Urothelium cell line (cell line): Measurements from ENCODE around the gene ZNF423.

Source experiments
- DNase-seq: peaks from one replicate; pipeline ENCODE4 v3.0.0; 2011; ENCODE audit warnings: low spot score, mixed read lengths
- FAIRE-seq: peaks from 2 replicates; lab custom pipeline; 2011; peaks lifted over from hg19 to GRCh38; lab: Jason Lieb, UNC

ZNF423 gene

GRCh38 chr16:49505556-49505955 is 350.4 kb downstream of the ZNF423 start:
- DNase-seq: no peak
- FAIRE-seq: peak; percentile 17

- FAIRE-seq (no peak), DNase-seq (no peak)
Observed at GRCh38 chr16:49504626-49505025, 351.3 kb downstream of the ZNF423 start.

- DNase-seq (no peak), FAIRE-seq (no peak)
Observed at GRCh38 chr16:49504023-49504364, 351.9 kb downstream of the ZNF423 start.

- DNase-seq (no peak), FAIRE-seq (no peak)
Observed at GRCh38 chr16:49503256-49504022, 352.5 kb downstream of the ZNF423 start.

GRCh38 chr16:49502136-49502881 is 353.6 kb downstream of the ZNF423 start:
- FAIRE-seq (no peak), DNase-seq (no peak)

GRCh38 chr16:49499869-49500610 is 355.9 kb downstream of the ZNF423 start:
- DNase-seq (no peak), FAIRE-seq (no peak)

- no peak for DNase-seq
- no peak for FAIRE-seq
Observed at GRCh38 chr16:49499414-49499785, 356.5 kb downstream of the ZNF423 start.

GRCh38 chr16:49498666-49499413 is 357.1 kb downstream of the ZNF423 start:
- FAIRE-seq: no peak

GRCh38 chr16:49498264-49498663 is 357.6 kb downstream of the ZNF423 start:
- FAIRE-seq (no peak), DNase-seq (no peak)

More at GRCh38 chr16:49498666-49499413, 357.1 kb downstream of the ZNF423 start:
- DNase-seq: no peak

GRCh38 chr16:49497466-49497865 is 358.4 kb downstream of the ZNF423 start:
- FAIRE-seq (no peak), DNase-seq (no peak)

GRCh38 chr16:49496656-49497055 is 359.3 kb downstream of the ZNF423 start:
- FAIRE-seq: no peak

GRCh38 chr16:49495596-49496355 is 360.1 kb downstream of the ZNF423 start:
- DNase-seq: no peak
- FAIRE-seq: no peak

More at GRCh38 chr16:49496656-49497055, 359.3 kb downstream of the ZNF423 start:
- no peak for DNase-seq

GRCh38 chr16:49494891-49495566 is 360.9 kb downstream of the ZNF423 start:
- FAIRE-seq (no peak), DNase-seq (no peak)

GRCh38 chr16:49494474-49494873 is 361.4 kb downstream of the ZNF423 start:
- DNase-seq (no peak), FAIRE-seq (no peak)

- DNase-seq (no peak), FAIRE-seq (no peak)
Observed at GRCh38 chr16:49493836-49494235, 362.1 kb downstream of the ZNF423 start.

GRCh38 chr16:49492896-49493626 is 362.9 kb downstream of the ZNF423 start:
- no peak for DNase-seq
- no peak for FAIRE-seq

- peak; percentile 86 for DNase-seq
- FAIRE-seq: peak; percentile 5
Observed at GRCh38 chr16:49491771-49492761, 363.8 kb downstream of the ZNF423 start.
